Naive thymus-derived CD4-positive, alpha-beta T cell (primary cell): Measurements from ENCODE around the gene HLA-DPA1. TPM values are rescaled to one million over a fixed set of nuclear protein-coding genes. Genes with fewer than 3 reads are reported as not detected.

Experiments used
- ATAC-seq: fragments of 150-1000 bp; cut with Tn5 transposase; 2 replicates; pipeline ENCODE4 v1.10.0; 2021; ENCODE audit warnings: mild to moderate bottlenecking, moderate library complexity
- CTCF ChIA-PET: fragments of 350-600 bp; sonication (Branson Sonifier 250); formaldehyde crosslinking; loops from one replicate; lab custom pipeline; 2021; ENCODE audit warnings: antibody characterized with exemption; lab: Charles Lee
- POLR2A ChIA-PET: fragments of 350-600 bp; sonication (Branson Sonifier 250); formaldehyde crosslinking; loops from one replicate; lab custom pipeline; 2021; ENCODE audit warnings: antibody characterized with exemption, inconsistent platforms; lab: Charles Lee
- DNase-seq, 9 donors: peaks; one replicate each; pipeline versions ENCODE4 v3.0.0 to v3.0.0-alpha.2; 2020 to 2022; ENCODE audit warnings: mixed read lengths in 1 of 9
- H3K27ac ChIP-seq: one replicate; pipeline ENCODE4 v1.7.0; 2013; ENCODE audit warnings: mild to moderate bottlenecking, low read depth, low read length, moderate library complexity
- H3K27me3 ChIP-seq, 2 donors: one replicate each; pipeline ENCODE4 v1.7.0; 2013; ENCODE audit warnings: low read length in 2 of 2, mild to moderate bottlenecking in 2 of 2, moderate library complexity in 2 of 2; ENCODE audit not compliant: control insufficient read depth in 2 of 2, insufficient read depth in 2 of 2
- H3K36me3 ChIP-seq, 3 experiments: 1 replicate in 2 of 3; 2 replicates in 1 of 3; pipeline ENCODE4 v1.7.0; 2013; ENCODE audit warnings: low read length in 3 of 3, mild to moderate bottlenecking in 3 of 3, moderate library complexity in 1 of 3; ENCODE audit not compliant: insufficient read depth in 3 of 3, control insufficient read depth in 2 of 3
- H3K4me1 ChIP-seq, 2 donors: one replicate each; pipeline ENCODE4 v1.7.0; 2013; ENCODE audit warnings: low read length in 2 of 2, mild to moderate bottlenecking in 2 of 2, moderate library complexity in 1 of 2; ENCODE audit not compliant: control insufficient read depth in 2 of 2, insufficient read depth in 2 of 2
- H3K4me3 ChIP-seq: 2 replicates; pipeline ENCODE4 v1.7.0; 2013; ENCODE audit warnings: mild to moderate bottlenecking, low read length
- H3K9me3 ChIP-seq, 3 experiments: 1 replicate in 2 of 3; 2 replicates in 1 of 3; pipeline ENCODE4 v1.7.0; 2013; ENCODE audit warnings: low read length in 3 of 3; ENCODE audit not compliant: control insufficient read depth in 2 of 3
- H3K27ac Mint-ChIP-seq, 9 donors: one replicate each; pipeline ENCODE4 v1.8.0; 2020 to 2022; ENCODE audit warnings: mixed read lengths in 9 of 9, mild to moderate bottlenecking in 8 of 9, moderate library complexity in 5 of 9, inconsistent platforms in 2 of 9
- H3K27me3 Mint-ChIP-seq, 5 donors: one replicate each; pipeline ENCODE4 v1.8.0; 2021 to 2022; ENCODE audit warnings: mixed read lengths in 5 of 5, mild to moderate bottlenecking in 1 of 5
- H3K36me3 Mint-ChIP-seq, 5 donors: one replicate each; pipeline ENCODE4 v1.8.0; 2020 to 2022; ENCODE audit warnings: mixed read lengths in 5 of 5, mild to moderate bottlenecking in 3 of 5, inconsistent platforms in 1 of 5
- H3K4me1 Mint-ChIP-seq, 7 donors: one replicate each; pipeline ENCODE4 v1.8.0; 2020 to 2022; ENCODE audit warnings: mixed read lengths in 7 of 7, mild to moderate bottlenecking in 3 of 7, inconsistent platforms in 1 of 7
- H3K4me3 Mint-ChIP-seq, 10 donors: one replicate each; pipeline ENCODE4 v1.8.0; 2020 to 2022; ENCODE audit warnings: mild to moderate bottlenecking in 10 of 10, mixed read lengths in 10 of 10, moderate library complexity in 6 of 10, inconsistent platforms in 2 of 10
- H3K9me3 Mint-ChIP-seq, 11 donors: one replicate each; pipeline ENCODE4 v1.8.0; 2020 to 2022; ENCODE audit warnings: mixed read lengths in 11 of 11, mild to moderate bottlenecking in 4 of 11, inconsistent platforms in 1 of 11, moderate library complexity in 1 of 11
- intact Hi-C, 2 donors: fragments of 100-400 bp; cut with micrococcal nuclease; formaldehyde crosslinking; loops; one replicate each; pipeline ENCODE4 v1.15.1; 2023
- polyA plus RNA-seq, 2 donors: library from polyadenylated mRNA; unstranded; fragments of 300-500 nt; fragmentation: Illumina TruSeq; gene quantifications; one replicate each; pipeline ENCODE4 v1.2.3, GENCODE V29; 2021
- total RNA-seq, 6 experiments: library from RNA in 5 of 6; stranded (reverse) in 5 of 6; gene quantifications; 1 replicate in 5 of 6; 2 replicates in 1 of 6; pipeline ENCODE4 v1.2.3 and lab custom pipeline; 2021 to 2026

Gene HLA-DPA1
- total and polyA plus RNA-seq, 7 experiments from 2014 or later, result 20.2 to 295 (median 45.6) TPM

DNA sequence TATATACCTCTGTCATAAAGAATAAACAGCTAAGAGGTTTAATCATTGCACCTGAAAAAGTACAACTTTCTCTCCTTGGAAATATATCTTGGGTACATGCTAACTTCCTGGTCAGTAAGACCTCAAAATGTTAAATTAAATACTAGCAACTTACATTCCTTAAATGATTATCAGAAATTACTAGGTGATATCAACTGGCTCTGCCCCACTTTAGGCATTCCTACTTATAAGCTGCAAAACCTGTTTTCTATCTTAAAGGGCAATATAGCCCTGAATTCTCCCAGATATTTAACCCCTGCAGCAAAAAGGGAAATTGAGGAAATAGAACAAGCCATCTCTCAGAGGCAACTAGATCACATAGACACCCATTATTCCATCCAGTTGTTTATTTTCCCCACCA lies 20.8 kb downstream of the HLA-DPA1 start:
- intact Hi-C loops, result no loop called here
- Mint-ChIP-seq H3K9me3 (peaks cover 0 to 2% (median 0%) of the 10 kb centered on the region in 11 donors), H3K27me3 (peaks cover 14 to 55% (median 19%) of the 10 kb centered on the region in 5 donors), H3K27ac (no peak overlapping the region), H3K36me3 (no peaks in the 10 kb centered on the region), H3K4me1 (peaks cover 0 to 7% (median 0%) of the 10 kb centered on the region in 7 donors), H3K4me3 (no peak overlapping the region)
- Histone ChIP-seq H3K9me3 (no peaks in the 10 kb centered on the region), H3K27me3 (no peaks in the 10 kb centered on the region), H3K4me3 (no peak overlapping the region), H3K27ac (no peak overlapping the region), H3K4me1 (no peaks in the 10 kb centered on the region), H3K36me3 (no peaks in the 10 kb centered on the region)
- ChIA-PET CTCF (no interaction called here), POLR2A (no interaction called here)
- no peak for ATAC-seq
- no peak for DNase-seq

DNA sequence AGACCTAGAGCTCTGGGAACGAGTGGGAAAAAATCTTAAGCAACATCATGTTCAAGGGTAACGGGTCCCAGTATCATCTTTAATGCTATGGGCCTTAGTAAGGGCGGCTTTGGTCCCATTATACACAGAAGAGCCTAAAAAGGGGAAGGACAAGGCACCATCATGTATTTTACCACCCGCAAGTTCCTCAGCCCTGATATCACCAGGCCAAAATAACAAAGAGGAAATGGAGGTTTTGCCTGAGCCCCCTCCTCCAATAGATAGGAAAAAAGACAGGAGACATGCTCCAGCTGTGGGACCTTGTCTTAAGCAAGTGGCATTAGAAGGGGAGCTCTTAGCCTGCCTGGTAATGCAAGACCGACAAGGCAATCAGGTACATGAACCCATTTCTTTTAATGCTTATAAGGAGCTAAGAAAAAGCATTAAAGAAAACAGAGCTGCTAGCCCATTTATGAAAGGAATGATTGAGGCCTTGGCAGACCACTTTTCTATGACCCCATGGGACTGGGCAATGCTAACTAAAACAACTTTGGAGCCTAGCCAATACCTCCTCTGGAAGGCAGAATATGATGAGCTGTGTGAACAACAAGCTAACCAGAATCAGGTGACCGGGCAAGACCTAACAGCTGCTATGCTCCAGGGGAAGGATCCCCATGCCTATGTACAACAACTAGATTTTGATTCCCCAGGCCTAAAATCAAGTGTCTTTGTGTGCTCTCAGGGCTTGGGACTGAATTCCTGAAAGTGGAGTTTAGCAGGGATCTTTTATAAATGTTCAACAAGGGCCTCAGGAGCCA lies 23.2 kb downstream of the HLA-DPA1 start:
- Histone ChIP-seq H3K4me1 (no peaks in the 10 kb centered on the region), H3K27ac (no peak overlapping the region), H3K9me3 (no peaks in the 10 kb centered on the region), H3K27me3 (no peaks in the 10 kb centered on the region), H3K36me3 (no peaks in the 10 kb centered on the region), H3K4me3 (no peak overlapping the region)
- Mint-ChIP-seq H3K27ac (no peak overlapping the region), H3K4me3 (no peak overlapping the region), H3K4me1 (no peaks in the 10 kb centered on the region), H3K27me3 (peaks cover 19 to 67% (median 33%) of the 10 kb centered on the region in 5 donors), H3K9me3 (peaks cover 0 to 2% (median 0%) of the 10 kb centered on the region in 11 donors), H3K36me3 (no peaks in the 10 kb centered on the region)
- ChIA-PET POLR2A (no interaction called here), CTCF (no interaction called here)
- no peak for ATAC-seq
- intact Hi-C loops, result no loop called here
- DNase-seq, result no peak

DNA sequence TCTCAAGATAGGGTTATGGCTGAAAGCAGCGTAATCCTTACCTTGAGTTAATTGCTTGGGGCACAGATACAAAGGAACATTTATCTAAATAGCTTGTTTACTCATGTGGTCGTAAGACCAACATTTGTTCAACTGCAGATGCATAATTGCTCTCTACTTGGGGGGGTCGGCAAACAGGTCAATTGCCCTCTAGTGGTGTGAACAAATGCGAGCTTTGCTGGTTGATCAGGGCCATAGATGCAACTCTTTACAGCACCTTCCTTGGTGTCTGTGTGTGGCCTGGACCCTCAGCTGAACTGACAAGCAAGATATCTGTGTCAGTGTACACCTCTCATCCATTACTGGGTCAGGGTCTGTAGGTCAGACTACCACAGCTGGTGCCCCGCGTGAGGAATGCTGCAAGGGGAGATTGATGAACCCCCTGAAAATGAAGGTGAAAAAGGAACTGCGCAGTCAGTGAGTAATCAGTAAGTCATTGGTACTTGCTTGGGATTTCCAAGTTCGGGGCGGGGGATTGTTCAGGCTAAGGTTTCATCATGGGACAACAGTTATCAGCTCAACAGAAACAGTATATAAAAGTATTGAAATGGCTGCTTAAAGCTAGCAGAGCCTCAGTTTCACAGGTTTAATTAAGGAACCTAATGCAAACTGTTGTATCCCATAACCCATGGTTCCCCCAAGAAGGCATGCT lies 24.0 kb downstream of the HLA-DPA1 start:
- H3K36me3 Mint-ChIP-seq, result no peaks in the 10 kb centered on the region
- peaks cover 19 to 70% (median 33%) of the 10 kb centered on the region in 5 donors for H3K27me3 Mint-ChIP-seq
- ChIA-PET CTCF (no interaction called here), POLR2A (no interaction called here)
- no peak overlapping the region for H3K27ac Mint-ChIP-seq
- Histone ChIP-seq H3K27ac (no peak overlapping the region), H3K9me3 (no peaks in the 10 kb centered on the region), H3K36me3 (no peaks in the 10 kb centered on the region), H3K4me1 (no peaks in the 10 kb centered on the region), H3K4me3 (no peak overlapping the region), H3K27me3 (no peaks in the 10 kb centered on the region)
- ATAC-seq (no peak), DNase-seq (no peak)
- intact Hi-C loops, result no loop called here
- H3K4me3 Mint-ChIP-seq, result no peak overlapping the region
- H3K9me3 Mint-ChIP-seq, result peaks cover 0 to 5% (median 0%) of the 10 kb centered on the region in 11 donors
- H3K4me1 Mint-ChIP-seq, result no peaks in the 10 kb centered on the region

DNA sequence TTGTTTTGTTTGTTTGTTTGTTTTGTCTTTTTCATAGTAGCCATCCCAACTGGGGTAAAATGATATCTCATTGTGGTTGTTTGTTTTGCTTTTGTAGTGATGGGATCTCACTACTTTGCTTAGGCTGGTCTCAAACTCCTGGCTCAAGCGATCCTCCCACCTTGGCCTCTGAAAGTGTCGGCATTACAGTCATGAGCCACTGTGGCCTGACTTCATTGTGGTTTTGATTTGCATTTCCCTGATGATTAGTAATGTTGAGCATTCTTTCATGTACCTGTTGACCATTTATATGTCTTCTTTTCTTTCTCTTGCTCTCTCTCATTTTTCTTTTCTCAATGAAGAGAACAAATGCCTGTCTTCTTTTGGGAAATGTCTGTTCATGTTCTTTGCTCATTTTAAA lies 33.3 kb downstream of the HLA-DPA1 start:
- H3K27ac ChIP-seq, result no peak overlapping the region
- Mint-ChIP-seq H3K27ac (no peak overlapping the region), H3K9me3 (peaks cover 0 to 18% (median 11%) of the 10 kb centered on the region in 11 donors), H3K27me3 (peaks cover 5 to 74% (median 15%) of the 10 kb centered on the region in 5 donors), H3K4me1 (no peaks in the 10 kb centered on the region), H3K4me3 (no peak overlapping the region), H3K36me3 (peaks cover 0 to 5% (median 5%) of the 10 kb centered on the region in 5 donors)
- no peaks in the 10 kb centered on the region for H3K4me1 ChIP-seq
- DNase-seq, result no peak
- intact Hi-C loops, result no loop called here
- no peaks in the 10 kb centered on the region for H3K27me3 ChIP-seq
- no peak for ATAC-seq
- POLR2A ChIA-PET, result no interaction called here
- H3K4me3 ChIP-seq, result no peak overlapping the region
- peaks cover 0 to 4% (median 0%) of the 10 kb centered on the region in 3 experiments for H3K9me3 ChIP-seq
- H3K36me3 ChIP-seq, result no peaks in the 10 kb centered on the region
- CTCF ChIA-PET, result interaction anchor here (0.7 kb wide), 1 partner anchor 20 kb away, joined by 3 read pairs; no protein-coding TSS in a partner anchor

DNA sequence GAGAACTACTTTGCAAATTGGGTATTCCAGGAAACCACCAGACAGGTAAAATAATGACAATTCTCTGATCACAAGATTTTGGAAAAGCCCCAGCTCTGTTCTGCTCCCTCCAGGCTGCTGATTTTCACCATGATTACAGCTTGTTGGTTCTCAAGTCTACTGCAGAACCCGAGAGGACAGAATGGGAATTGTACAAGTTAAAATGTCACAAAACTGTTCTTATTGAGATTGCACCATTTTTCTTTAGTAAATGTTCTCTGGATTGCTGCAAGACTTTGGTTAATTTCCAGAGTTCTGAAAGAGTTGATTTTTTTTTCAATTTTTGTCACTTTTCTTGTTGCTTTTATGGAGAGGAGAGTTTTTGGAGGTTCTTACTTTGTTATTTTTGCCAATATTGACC lies 36.9 kb downstream of the HLA-DPA1 start:
- ChIA-PET POLR2A (interaction anchor here (0.7 to 0.9 kb wide), 2 partner anchors 52 to 526 kb away, joined by 3 read pairs; no protein-coding TSS in a partner anchor), CTCF (no interaction called here)
- Histone ChIP-seq H3K4me3 (no peak overlapping the region), H3K36me3 (no peaks in the 10 kb centered on the region), H3K4me1 (no peaks in the 10 kb centered on the region), H3K27me3 (no peaks in the 10 kb centered on the region), H3K27ac (no peak overlapping the region), H3K9me3 (peaks cover 0 to 4% (median 0%) of the 10 kb centered on the region in 3 experiments)
- H3K27me3 Mint-ChIP-seq, result peaks cover 10 to 82% (median 21%) of the 10 kb centered on the region in 5 donors
- peaks cover 0 to 8% (median 7%) of the 10 kb centered on the region in 5 donors for H3K36me3 Mint-ChIP-seq
- no peaks in the 10 kb centered on the region for H3K4me1 Mint-ChIP-seq
- H3K9me3 Mint-ChIP-seq, result peaks cover 0 to 24% (median 15%) of the 10 kb centered on the region in 11 donors
- DNase-seq (no peak), ATAC-seq (no peak)
- H3K27ac Mint-ChIP-seq, result no peak overlapping the region
- H3K4me3 Mint-ChIP-seq, result no peak overlapping the region
- intact Hi-C loops, result no loop called here

DNA sequence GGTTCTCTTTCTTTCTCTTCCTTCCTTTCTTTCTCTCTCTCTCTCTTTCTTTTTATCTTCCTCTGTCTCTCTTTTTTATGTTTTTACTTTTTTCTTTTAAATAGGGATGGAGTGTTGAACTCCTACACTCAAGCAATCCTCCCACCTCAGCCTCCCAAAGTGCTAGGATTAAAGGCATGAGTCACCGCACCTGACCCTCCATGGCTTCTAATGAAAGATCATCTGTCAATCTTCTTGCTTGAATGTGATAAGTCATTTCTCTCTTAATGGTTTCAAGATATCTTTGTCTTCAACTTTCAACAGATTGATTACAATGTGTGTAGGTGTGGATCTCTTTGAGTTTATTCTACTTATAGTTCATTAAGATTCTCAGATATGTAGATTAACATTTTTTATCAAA lies 38.9 kb downstream of the HLA-DPA1 start:
- peaks cover 9 to 73% (median 21%) of the 10 kb centered on the region in 5 donors for H3K27me3 Mint-ChIP-seq
- H3K4me1 Mint-ChIP-seq, result peaks cover 0 to 4% (median 0%) of the 10 kb centered on the region in 7 donors
- no peak overlapping the region for H3K27ac Mint-ChIP-seq
- no peak overlapping the region for H3K4me3 Mint-ChIP-seq
- no peaks in the 10 kb centered on the region for H3K27me3 ChIP-seq
- no peaks in the 10 kb centered on the region for H3K4me1 ChIP-seq
- H3K4me3 ChIP-seq, result no peak overlapping the region
- peaks cover 0 to 24% (median 15%) of the 10 kb centered on the region in 11 donors for H3K9me3 Mint-ChIP-seq
- H3K36me3 Mint-ChIP-seq, result peaks cover 0 to 8% (median 7%) of the 10 kb centered on the region in 5 donors
- ChIA-PET POLR2A (no interaction called here), CTCF (interaction anchor here (0.9 kb wide), 1 partner anchor 50 kb away, joined by 3 read pairs; no protein-coding TSS in a partner anchor)
- DNase-seq, result no peak
- no peak overlapping the region for H3K27ac ChIP-seq
- H3K9me3 ChIP-seq, result peaks cover 0 to 4% (median 0%) of the 10 kb centered on the region in 3 experiments
- no peak for ATAC-seq
- H3K36me3 ChIP-seq, result no peaks in the 10 kb centered on the region
- intact Hi-C loops, result no loop called here
